ENCODE results near the gene TCIRG1.

Gene TCIRG1

DNA sequence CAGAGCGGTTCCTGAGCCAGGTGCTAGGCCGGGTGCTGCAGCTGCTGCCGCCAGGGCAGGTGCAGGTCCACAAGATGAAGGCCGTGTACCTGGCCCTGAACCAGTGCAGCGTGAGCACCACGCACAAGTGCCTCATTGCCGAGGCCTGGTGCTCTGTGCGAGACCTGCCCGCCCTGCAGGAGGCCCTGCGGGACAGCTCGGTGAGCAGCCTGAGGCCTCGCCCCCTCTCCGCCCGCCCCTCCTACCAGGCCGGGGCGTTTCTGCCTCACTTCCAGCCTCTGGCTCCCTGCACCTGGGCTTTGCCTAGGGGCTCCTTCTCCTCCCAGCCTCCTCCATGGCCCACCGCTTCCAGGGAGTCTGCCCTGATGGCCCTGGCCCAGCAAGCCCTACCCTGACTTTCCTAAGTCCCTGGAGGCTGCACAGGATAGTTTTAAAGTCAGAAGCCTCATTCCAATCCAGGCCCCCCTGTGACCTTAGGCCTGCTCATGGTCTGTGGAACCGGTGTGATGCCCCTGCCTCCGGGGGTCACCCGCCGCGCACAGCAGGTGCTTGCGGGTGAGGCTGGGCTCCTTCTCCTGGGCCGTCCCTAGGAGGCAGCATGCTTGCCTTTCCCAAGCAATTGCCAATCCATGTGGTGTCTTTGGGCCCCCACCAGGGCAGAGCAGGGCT, 5.5 kb downstream of the TCIRG1 start:
- H3K36me3 ChIP-seq (ENCODE audit: insufficient read depth, low read length), result no peaks in the 10 kb centered on the region
- no peaks in the 10 kb centered on the region for H3K9me3 ChIP-seq (ENCODE audit: control insufficient read depth, insufficient read depth, low read length)
- H3K4me1 ChIP-seq (ENCODE audit: insufficient read depth, low read length), result peaks cover 15% of the 10 kb centered on the region; the same call in 1 of the 2 replicates
- no peak overlapping the region for H3K9ac ChIP-seq (ENCODE audit: low read depth, low read length)

DNA sequence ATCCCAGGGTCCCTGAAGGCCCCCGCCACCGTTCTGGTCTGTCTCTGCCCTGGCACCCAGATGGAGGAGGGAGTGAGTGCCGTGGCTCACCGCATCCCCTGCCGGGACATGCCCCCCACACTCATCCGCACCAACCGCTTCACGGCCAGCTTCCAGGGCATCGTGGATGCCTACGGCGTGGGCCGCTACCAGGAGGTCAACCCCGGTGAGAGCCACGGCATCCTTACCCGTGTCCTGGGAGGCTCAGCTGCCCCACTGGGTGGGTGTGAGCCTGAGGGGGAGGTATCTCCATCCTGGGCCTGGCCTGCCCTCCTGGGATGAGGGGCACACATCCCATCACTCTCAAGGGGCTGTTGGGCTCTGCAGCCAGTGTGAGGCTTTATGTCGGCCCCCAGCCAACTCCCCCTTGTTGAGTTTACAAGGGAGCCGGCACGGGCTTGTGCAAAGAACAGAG, 6.1 kb downstream of the TCIRG1 start:
- peaks cover 13% of the 10 kb centered on the region; the same call in 1 of the 2 replicates for H3K4me1 ChIP-seq (ENCODE audit: insufficient read depth, low read length)
- no peaks in the 10 kb centered on the region for H3K9me3 ChIP-seq (ENCODE audit: control insufficient read depth, insufficient read depth, low read length)
- H3K36me3 ChIP-seq (ENCODE audit: insufficient read depth, low read length), result no peaks in the 10 kb centered on the region
- no peak overlapping the region for H3K9ac ChIP-seq (ENCODE audit: low read depth, low read length)

DNA sequence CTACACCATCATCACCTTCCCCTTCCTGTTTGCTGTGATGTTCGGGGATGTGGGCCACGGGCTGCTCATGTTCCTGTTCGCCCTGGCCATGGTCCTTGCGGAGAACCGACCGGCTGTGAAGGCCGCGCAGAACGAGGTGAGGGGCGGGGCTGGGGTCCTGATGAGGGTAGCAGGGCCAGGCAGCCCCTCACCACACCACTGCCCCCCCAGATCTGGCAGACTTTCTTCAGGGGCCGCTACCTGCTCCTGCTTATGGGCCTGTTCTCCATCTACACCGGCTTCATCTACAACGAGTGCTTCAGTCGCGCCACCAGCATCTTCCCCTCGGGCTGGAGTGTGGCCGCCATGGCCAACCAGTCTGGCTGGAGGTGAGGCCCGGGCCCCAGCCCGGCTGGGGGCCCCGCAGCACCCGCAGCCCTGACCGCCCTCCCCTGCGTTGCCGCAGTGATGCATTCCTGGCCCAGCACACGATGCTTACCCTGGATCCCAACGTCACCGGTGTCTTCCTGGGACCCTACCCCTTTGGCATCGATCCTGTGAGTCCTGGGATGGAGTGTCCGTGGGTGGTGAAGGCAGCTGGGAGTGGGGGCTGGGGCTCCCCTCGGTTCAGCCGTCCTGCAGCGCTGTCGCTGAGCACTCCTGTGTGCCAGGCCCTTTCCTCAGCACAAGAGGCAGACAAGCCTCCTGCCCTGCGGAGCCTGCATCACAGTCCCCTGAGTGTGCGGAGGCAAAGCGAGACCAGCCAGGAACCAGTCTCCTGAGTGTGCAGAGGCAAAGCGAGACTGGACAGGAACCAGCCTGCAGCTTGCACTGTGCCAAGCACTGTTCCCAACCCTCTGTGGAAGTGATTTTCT, 8.8 kb downstream of the TCIRG1 start:
- no peak overlapping the region for H3K9ac ChIP-seq (ENCODE audit: low read depth, low read length)
- H3K36me3 ChIP-seq (ENCODE audit: insufficient read depth, low read length), result no peaks in the 10 kb centered on the region; the same call in none of the 2 replicates

DNA sequence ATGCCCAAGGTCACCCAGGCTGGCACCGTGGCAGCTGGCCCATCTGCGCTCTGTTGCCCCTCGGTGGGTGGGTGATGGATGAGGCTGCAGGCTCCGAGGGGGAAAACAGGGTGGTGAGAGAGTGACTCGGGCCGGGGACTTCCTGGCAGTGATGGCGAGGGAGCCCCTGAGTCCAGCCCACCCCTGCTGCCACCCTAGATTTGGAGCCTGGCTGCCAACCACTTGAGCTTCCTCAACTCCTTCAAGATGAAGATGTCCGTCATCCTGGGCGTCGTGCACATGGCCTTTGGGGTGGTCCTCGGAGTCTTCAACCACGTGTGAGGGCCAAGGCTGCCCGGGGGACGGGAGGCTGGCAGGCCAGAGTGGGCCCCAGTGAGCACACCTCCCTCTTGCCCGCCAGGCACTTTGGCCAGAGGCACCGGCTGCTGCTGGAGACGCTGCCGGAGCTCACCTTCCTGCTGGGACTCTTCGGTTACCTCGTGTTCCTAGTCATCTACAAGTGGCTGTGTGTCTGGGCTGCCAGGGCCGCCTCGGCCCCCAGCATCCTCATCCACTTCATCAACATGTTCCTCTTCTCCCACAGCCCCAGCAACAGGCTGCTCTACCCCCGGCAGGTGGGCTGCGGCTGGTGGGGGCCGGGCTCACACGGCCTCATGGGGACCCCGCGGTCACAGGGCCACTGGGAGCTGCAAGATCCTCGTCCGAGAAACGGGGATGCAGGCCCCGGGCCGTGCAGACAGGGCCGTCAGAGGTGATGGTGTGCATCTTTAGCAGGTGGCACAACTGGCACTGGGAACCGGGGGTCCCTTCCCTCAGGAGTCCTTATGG, 10.1 kb downstream of the TCIRG1 start:
- no peaks in the 10 kb centered on the region for H3K9me3 ChIP-seq (ENCODE audit: control insufficient read depth, insufficient read depth, low read length)
- H3K9ac ChIP-seq (ENCODE audit: low read depth, low read length), result no peak overlapping the region
- H3K36me3 ChIP-seq (ENCODE audit: insufficient read depth, low read length), result no peaks in the 10 kb centered on the region; the same call in none of the 2 replicates
- peaks cover 3% of the 10 kb centered on the region; the same call in 1 of the 2 replicates for H3K4me1 ChIP-seq (ENCODE audit: insufficient read depth, low read length)

More for the DNA sequence above, 8.8 kb downstream of the TCIRG1 start:
- H3K4me1 ChIP-seq (ENCODE audit: insufficient read depth, low read length), result peaks cover 3% of the 10 kb centered on the region; the same call in 1 of the 2 replicates
- no peaks in the 10 kb centered on the region for H3K9me3 ChIP-seq (ENCODE audit: control insufficient read depth, insufficient read depth, low read length)

DNA sequence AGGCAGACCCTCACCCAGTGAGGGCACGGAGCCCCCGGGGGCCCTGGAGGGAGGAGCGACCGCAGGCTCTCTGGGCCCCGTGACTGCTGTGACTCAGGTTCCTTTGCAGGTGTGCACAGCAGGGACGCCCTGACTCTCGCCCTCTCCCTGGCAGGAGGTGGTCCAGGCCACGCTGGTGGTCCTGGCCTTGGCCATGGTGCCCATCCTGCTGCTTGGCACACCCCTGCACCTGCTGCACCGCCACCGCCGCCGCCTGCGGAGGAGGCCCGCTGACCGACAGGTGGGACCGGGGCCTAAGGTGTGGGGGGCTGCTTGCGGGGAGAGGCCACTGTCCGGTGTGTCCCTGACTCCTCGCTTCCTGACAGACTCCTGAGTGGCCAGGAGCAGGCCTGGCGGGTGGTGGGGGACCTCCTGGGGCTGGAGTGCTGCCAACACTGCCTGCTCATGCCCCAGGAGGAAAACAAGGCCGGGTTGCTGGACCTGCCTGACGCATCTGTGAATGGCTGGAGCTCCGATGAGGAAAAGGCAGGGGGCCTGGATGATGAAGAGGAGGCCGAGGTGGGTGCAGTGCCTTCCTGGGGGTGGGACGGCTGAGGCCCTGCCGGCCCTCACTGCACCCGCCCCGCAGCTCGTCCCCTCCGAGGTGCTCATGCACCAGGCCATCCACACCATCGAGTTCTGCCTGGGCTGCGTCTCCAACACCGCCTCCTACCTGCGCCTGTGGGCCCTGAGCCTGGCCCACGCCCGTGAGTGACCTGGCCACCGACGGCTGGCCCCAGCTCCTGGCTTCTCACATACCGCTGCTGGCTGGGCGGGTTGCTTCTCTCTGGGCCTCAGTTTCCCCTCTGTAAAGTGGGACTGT, 10.9 kb downstream of the TCIRG1 start:
- Histone ChIP-seq H3K4me1 (ENCODE audit: insufficient read depth, low read length) (no peaks in the 10 kb centered on the region), H3K9ac (ENCODE audit: low read depth, low read length) (no peak overlapping the region), H3K36me3 (ENCODE audit: insufficient read depth, low read length) (no peaks in the 10 kb centered on the region; the same call in none of the 2 replicates), H3K9me3 (ENCODE audit: control insufficient read depth, insufficient read depth, low read length) (no peaks in the 10 kb centered on the region)

DNA sequence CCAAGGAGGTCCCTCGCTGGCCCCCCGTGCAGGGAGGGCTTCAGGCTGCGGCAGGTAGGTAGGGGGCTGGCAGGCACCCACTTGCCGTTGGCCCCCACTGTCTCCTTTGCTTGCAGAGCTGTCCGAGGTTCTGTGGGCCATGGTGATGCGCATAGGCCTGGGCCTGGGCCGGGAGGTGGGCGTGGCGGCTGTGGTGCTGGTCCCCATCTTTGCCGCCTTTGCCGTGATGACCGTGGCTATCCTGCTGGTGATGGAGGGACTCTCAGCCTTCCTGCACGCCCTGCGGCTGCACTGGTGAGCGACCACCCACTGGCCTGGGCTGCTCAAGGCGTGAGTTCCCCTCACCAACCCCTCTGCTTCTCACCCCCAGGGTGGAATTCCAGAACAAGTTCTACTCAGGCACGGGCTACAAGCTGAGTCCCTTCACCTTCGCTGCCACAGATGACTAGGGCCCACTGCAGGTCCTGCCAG, 11.6 kb downstream of the TCIRG1 start:
- no peaks in the 10 kb centered on the region; the same call in none of the 2 replicates for H3K36me3 ChIP-seq (ENCODE audit: insufficient read depth, low read length)
- H3K4me1 ChIP-seq (ENCODE audit: insufficient read depth, low read length), result no peaks in the 10 kb centered on the region
- no peaks in the 10 kb centered on the region for H3K9me3 ChIP-seq (ENCODE audit: control insufficient read depth, insufficient read depth, low read length)
- H3K9ac ChIP-seq (ENCODE audit: low read depth, low read length), result no peak overlapping the region

DNA sequence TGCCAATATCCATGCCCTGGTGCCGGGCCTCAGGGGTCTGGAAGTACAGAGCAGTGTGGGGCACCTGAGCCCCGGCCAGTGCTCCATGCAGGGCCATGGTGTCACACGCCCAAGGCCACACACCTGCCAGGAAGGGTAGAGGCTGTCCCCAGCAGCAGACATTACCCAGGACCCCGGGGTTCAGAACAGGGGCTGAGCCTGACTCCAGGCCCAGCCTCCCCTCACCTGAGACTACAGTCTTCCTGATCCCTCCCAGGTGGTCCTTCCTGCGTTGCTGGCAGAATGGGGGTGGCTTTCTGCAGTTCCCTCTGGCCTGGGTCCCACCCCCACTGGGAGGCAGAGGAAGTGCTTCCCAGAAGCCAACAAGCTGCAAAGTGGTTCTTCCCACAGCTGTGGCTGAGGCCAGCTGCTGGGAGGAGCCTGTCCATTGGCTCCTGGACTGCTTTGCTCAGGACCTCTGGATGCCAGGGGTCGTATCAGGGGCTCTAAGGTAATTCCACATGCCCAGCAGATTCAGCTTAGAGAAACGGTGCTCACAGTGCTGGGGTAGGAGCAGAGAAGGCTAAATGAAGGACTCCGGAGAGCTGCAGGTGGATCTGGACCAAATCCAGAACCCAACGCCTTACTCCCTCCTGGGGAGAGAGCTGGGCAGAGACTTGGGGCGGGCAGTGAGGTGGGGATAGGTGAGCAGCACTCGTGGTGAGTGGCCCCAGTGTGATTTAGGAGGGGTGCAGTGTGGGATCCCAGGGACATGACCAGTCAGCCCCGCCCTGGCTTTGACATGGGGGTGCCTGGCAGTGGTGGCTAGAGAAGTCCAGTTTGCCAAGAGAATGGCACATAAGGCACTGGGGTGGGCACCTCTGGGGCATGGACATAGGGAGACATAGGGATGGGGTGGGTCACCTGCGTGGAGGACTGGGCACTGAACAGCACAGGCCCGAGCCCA, 12.6 kb downstream of the TCIRG1 start:
- H3K36me3 ChIP-seq (ENCODE audit: insufficient read depth, low read length), result no peaks in the 10 kb centered on the region; the same call in none of the 2 replicates
- no peaks in the 10 kb centered on the region for H3K4me1 ChIP-seq (ENCODE audit: insufficient read depth, low read length)
- H3K9ac ChIP-seq (ENCODE audit: low read depth, low read length), result no peak overlapping the region
- no peaks in the 10 kb centered on the region for H3K9me3 ChIP-seq (ENCODE audit: control insufficient read depth, insufficient read depth, low read length)

DNA sequence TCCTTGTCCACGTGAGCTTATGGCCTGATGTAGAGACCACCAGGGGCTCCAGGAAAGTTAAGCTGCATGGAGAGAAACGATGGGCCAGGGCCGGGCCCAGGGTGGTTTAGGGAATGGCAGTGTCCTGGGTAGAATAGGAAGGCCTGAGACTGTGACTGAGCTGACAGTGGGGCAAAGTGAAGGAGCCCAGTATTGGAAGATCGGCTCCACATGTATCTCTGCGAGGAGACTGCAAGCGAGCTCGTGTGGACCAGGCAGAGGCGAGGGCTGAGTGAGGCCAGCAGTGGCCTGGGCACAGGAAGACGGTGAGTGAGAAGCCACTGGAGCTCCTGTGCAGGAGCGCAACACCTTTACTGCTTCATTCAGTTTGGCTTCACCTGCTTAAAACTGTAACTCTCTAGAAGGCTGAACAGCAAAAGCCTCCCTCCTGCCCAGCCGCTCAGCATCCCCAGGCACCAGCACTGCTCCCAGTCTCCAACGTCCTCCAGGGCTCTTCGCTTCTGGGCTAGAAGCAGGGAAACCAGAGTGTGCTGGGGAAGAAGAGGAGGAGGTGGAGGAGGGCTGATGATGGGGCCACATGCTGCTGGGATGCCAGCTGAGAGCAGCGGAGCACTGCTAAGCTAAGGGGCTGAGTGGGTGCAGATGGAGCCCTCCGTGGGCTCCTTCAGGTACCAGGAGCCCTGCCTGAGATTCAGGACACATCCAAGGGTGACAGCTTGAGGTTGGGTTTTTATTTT, 13.5 kb downstream of the TCIRG1 start:
- no peaks in the 10 kb centered on the region; the same call in none of the 2 replicates for H3K36me3 ChIP-seq (ENCODE audit: insufficient read depth, low read length)
- H3K9ac ChIP-seq (ENCODE audit: low read depth, low read length), result no peak overlapping the region
- no peaks in the 10 kb centered on the region for H3K9me3 ChIP-seq (ENCODE audit: control insufficient read depth, insufficient read depth, low read length)
- no peaks in the 10 kb centered on the region for H3K4me1 ChIP-seq (ENCODE audit: insufficient read depth, low read length)

DNA sequence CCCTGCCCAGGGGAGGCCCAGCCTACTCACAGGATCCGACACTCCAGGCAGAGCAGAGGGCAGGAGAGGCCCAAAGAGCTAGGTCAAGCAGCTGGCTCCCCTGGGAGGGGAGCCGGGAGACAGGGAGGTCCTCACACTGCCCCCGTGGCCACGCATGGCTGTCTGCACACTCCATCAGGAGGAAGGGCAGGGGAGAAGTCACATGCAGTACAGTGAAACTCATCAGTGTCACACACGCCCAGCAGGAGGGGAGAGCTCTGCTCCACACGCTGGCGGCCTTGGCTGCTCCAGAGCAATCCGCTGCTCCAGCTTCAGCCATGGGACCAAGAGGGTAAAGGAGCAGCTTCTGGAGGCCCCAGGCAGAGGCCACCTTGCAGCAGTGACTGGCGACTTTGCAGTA, 14.3 kb downstream of the TCIRG1 start:
- Histone ChIP-seq H3K9ac (ENCODE audit: low read depth, low read length) (no peak overlapping the region), H3K9me3 (ENCODE audit: control insufficient read depth, insufficient read depth, low read length) (no peaks in the 10 kb centered on the region), H3K36me3 (ENCODE audit: insufficient read depth, low read length) (no peaks in the 10 kb centered on the region; the same call in none of the 2 replicates), H3K4me1 (ENCODE audit: insufficient read depth, low read length) (no peaks in the 10 kb centered on the region)

DNA sequence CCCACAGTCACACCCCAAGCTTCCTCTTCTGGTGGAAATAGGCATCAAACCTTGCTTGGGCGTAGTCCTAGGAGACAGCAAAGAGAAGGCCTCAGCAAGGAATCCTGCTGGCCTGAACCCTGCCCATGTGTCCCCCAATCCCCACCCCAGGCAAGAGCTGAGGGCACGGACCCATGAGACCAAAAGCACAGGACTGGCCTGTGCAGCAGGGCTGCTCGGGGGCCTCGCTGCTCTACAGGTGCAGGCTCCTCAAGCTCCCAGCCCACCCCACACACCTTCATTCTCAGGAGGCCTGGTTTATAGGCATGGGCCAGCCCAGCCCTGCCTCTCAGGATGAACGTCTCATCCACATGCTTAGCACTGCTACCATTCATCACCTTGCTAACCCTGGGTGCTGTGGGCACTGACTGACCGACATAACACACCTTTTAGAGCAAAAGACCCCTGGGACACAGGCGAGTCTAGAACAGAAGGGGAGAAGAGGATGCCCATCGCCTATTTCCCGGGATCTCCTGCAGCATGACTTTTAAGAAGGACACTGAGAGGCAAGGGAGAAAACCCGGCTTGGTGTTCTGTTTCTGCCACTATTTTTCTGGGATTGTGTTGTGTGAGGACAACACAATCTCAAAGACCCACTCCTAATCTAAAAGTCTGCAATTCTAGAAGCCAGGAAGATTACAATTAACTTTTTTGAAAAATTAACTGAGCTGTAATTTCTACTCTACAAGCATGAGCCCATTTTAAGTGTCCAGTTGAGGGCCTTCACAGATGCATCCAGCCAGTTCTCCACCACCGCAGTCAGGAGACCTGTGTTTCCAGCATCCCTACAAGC, 15.4 kb downstream of the TCIRG1 start:
- no peaks in the 10 kb centered on the region; the same call in none of the 2 replicates for H3K36me3 ChIP-seq (ENCODE audit: insufficient read depth, low read length)
- no peak overlapping the region for H3K9ac ChIP-seq (ENCODE audit: low read depth, low read length)
- H3K4me1 ChIP-seq (ENCODE audit: insufficient read depth, low read length), result no peaks in the 10 kb centered on the region
- H3K9me3 ChIP-seq (ENCODE audit: control insufficient read depth, insufficient read depth, low read length), result no peaks in the 10 kb centered on the region

Measured in ES-I3 (cell line).